Mesenchymal stem cell (in vitro differentiated cells and primary cell): ENCODE measurements around the gene SUMO1.

Source experiments
- DNase-seq: peaks from one replicate; pipeline ENCODE4 v3.0.0-alpha.2; 2013
- H2AFZ ChIP-seq: one replicate; pipeline ENCODE4 v1.6.1; 2013; ENCODE audit warnings: low read depth, mild to moderate bottlenecking, control low read depth, inconsistent platforms, low read length, moderate library complexity
- H2AK5ac ChIP-seq: 2 replicates; pipeline ENCODE4 v1.6.1; 2013; ENCODE audit warnings: low read length, moderate library complexity, mild to moderate bottlenecking, inconsistent platforms; ENCODE audit not compliant: severe bottlenecking
- H2BK120ac ChIP-seq: one replicate; pipeline ENCODE4 v1.6.1; 2013; ENCODE audit warnings: low read depth, mild to moderate bottlenecking, inconsistent platforms, low read length, moderate library complexity
- H2BK12ac ChIP-seq, 2 experiments: one replicate each; pipeline ENCODE4 v1.6.1; 2013; ENCODE audit warnings: inconsistent platforms in 2 of 2, low read length in 2 of 2, mild to moderate bottlenecking in 2 of 2, moderate library complexity in 2 of 2, control low read depth in 1 of 2
- H2BK15ac ChIP-seq: one replicate; pipeline ENCODE4 v1.6.1; 2013; ENCODE audit warnings: mild to moderate bottlenecking, low read depth, inconsistent platforms; ENCODE audit not compliant: poor library complexity, severe bottlenecking
- H2BK5ac ChIP-seq: 2 replicates; pipeline ENCODE4 v1.6.1; 2013; ENCODE audit warnings: low read depth, mild to moderate bottlenecking, low read length, control low read depth, inconsistent platforms; ENCODE audit not compliant: poor library complexity, severe bottlenecking
- H3K14ac ChIP-seq, 2 experiments: one replicate each; pipeline ENCODE4 v1.6.1; 2013; ENCODE audit warnings: inconsistent platforms in 2 of 2, low read length in 2 of 2, control low read depth in 1 of 2, mild to moderate bottlenecking in 1 of 2, moderate library complexity in 1 of 2
- H3K18ac ChIP-seq, 2 experiments: one replicate each; pipeline ENCODE4 v1.6.1; 2013; ENCODE audit warnings: inconsistent platforms in 2 of 2, low read length in 2 of 2, control low read depth in 1 of 2, low read depth in 1 of 2, mild to moderate bottlenecking in 1 of 2
- H3K23ac ChIP-seq, 2 experiments: one replicate each; pipeline ENCODE4 v1.6.1; 2013; ENCODE audit warnings: inconsistent platforms in 2 of 2, low read length in 2 of 2, mild to moderate bottlenecking in 2 of 2, moderate library complexity in 2 of 2, control low read depth in 1 of 2
- H3K27ac ChIP-seq: 2 replicates; pipeline ENCODE4 v1.5.1; 2013; ENCODE audit warnings: mild to moderate bottlenecking, moderate library complexity, low read length, control low read depth, inconsistent platforms; ENCODE audit not compliant: poor library complexity, severe bottlenecking
- H3K27me3 ChIP-seq, 2 experiments: 2 replicates each; pipeline versions ENCODE4 v1.6.1 to v1.7.0; 2013; ENCODE audit warnings: low read length in 2 of 2, mild to moderate bottlenecking in 2 of 2, moderate library complexity in 2 of 2, control low read depth in 1 of 2, inconsistent platforms in 1 of 2; ENCODE audit not compliant: control insufficient read depth in 1 of 2, insufficient read depth in 1 of 2
- H3K36me3 ChIP-seq, 2 experiments: 2 replicates each; pipeline versions ENCODE4 v1.6.1 to v1.7.0; 2013; ENCODE audit warnings: low read length in 2 of 2, control low read depth in 1 of 2, inconsistent platforms in 1 of 2, low read depth in 1 of 2, mild to moderate bottlenecking in 1 of 2; ENCODE audit not compliant: insufficient read depth in 2 of 2, control insufficient read depth in 1 of 2
- H3K4ac ChIP-seq, 2 experiments: one replicate each; pipeline ENCODE4 v1.6.1; 2013; ENCODE audit warnings: inconsistent platforms in 2 of 2, low read length in 2 of 2, mild to moderate bottlenecking in 2 of 2, moderate library complexity in 2 of 2, control low read depth in 1 of 2, low read depth in 1 of 2
- H3K4me1 ChIP-seq: 2 replicates; pipeline ENCODE4 v1.6.1; 2013; ENCODE audit warnings: low read depth, low read length, control low read depth; ENCODE audit not compliant: control insufficient read depth, insufficient read depth
- H3K4me2 ChIP-seq: 2 replicates; pipeline ENCODE4 v1.6.1; 2013; ENCODE audit warnings: low read length, mild to moderate bottlenecking, inconsistent platforms; ENCODE audit not compliant: poor library complexity, severe bottlenecking
- H3K4me3 ChIP-seq, 2 experiments: 2 replicates each; pipeline versions ENCODE4 v1.5.1 to v1.7.0; 2013; ENCODE audit warnings: low read length in 2 of 2, mild to moderate bottlenecking in 2 of 2, control low read depth in 1 of 2, low read depth in 1 of 2; ENCODE audit not compliant: insufficient read depth in 1 of 2
- H3K79me1 ChIP-seq: replicated peaks from 2 replicates; pipeline ENCODE4 v1.6.1; 2013; ENCODE audit warnings: mild to moderate bottlenecking, control low read depth, low read length, inconsistent platforms; ENCODE audit not compliant: poor library complexity, severe bottlenecking
- H3K9ac ChIP-seq: 2 replicates; pipeline ENCODE4 v1.7.0; 2013; ENCODE audit warnings: mild to moderate bottlenecking, low read length, moderate library complexity
- H3K9me3 ChIP-seq: 2 replicates; pipeline ENCODE4 v1.7.0; 2013; ENCODE audit warnings: mild to moderate bottlenecking, low read length; ENCODE audit not compliant: control insufficient read depth
- H4K8ac ChIP-seq: one replicate; pipeline ENCODE4 v1.6.1; 2013; ENCODE audit warnings: inconsistent platforms, mild to moderate bottlenecking, low read length, moderate library complexity
- H4K91ac ChIP-seq: one replicate; pipeline ENCODE4 v1.6.1; 2013; ENCODE audit warnings: mild to moderate bottlenecking, low read length, inconsistent platforms
- WGBS: methylation state at CpG from one replicate; pipeline ENCODE4 v1.1.7; 2013; ENCODE audit warnings: mixed read lengths; 5-methylcytosine and 5-hydroxymethylcytosine counted together

SUMO1 gene

GRCh38 chr2:202265467-202266277 lies 27.3 kb upstream of the SUMO1 start, which contains the start of gene NOP58:
NOP58 (plus strand) TSS chr2:202265763; CDS start chr2:202265942, 179 bp downstream.
- H3K79me1 ChIP-seq = peaks cover 4% of the 10 kb centered on the region
- H2BK5ac ChIP-seq = no peak within 1 kb of the TSS
- peak; percentile 98 for DNase-seq
- peaks cover 7% of the 10 kb centered on the region for H3K4me1 ChIP-seq
- under 1% methylated on average over 54 of the region's 54 CpGs for WGBS
- no peaks in the 10 kb centered on the region for H3K27me3 ChIP-seq
- H3K9ac ChIP-seq = peak within 1 kb of the TSS; percentile 98
- H3K27ac ChIP-seq = peak within 1 kb of the TSS; percentile 97
- H3K18ac ChIP-seq = peak within 1 kb of the TSS; percentile 94 to 96
- no peak within 1 kb of the TSS for H2AK5ac ChIP-seq
- peak within 1 kb of the TSS in 1 of 2 experiments; percentile 45 for H2BK12ac ChIP-seq
- no peaks in the 10 kb centered on the region for H3K9me3 ChIP-seq
- peak within 1 kb of the TSS in 1 of 2 experiments; percentile 14 for H3K23ac ChIP-seq
- peaks cover 0 to 5% of the 10 kb centered on the region in 2 experiments for H3K36me3 ChIP-seq
- H2BK120ac ChIP-seq = no peak within 1 kb of the TSS
- H3K4me2 ChIP-seq = peak within 1 kb of the TSS; percentile 82
- H3K4me3 ChIP-seq = peak within 1 kb of the TSS; percentile 92 to 100
- peak within 1 kb of the TSS; percentile 29 to 73 for H3K4ac ChIP-seq
- H4K8ac ChIP-seq = peak within 1 kb of the TSS; percentile 88
- peak within 1 kb of the TSS in 1 of 2 experiments; percentile 95 for H3K14ac ChIP-seq
- H2AFZ ChIP-seq = peak within 1 kb of the TSS; percentile 63
- peak within 1 kb of the TSS; percentile 75 for H2BK15ac ChIP-seq
- H4K91ac ChIP-seq = no peak within 1 kb of the TSS

GRCh38 chr2:202261531-202261930 lies 23.1 kb upstream of the SUMO1 start:
- H2BK5ac ChIP-seq = no peak overlapping the region
- no peak overlapping the region for H3K9ac ChIP-seq
- DNase-seq = no peak
- H2AFZ ChIP-seq = no peak overlapping the region
- H3K4me1 ChIP-seq = peaks cover 3% of the 10 kb centered on the region
- no peak overlapping the region for H3K18ac ChIP-seq
- no peaks in the 10 kb centered on the region for H3K27me3 ChIP-seq
- H3K9me3 ChIP-seq = no peaks in the 10 kb centered on the region
- H3K23ac ChIP-seq = no peak overlapping the region
- no peak overlapping the region for H2AK5ac ChIP-seq
- no peak overlapping the region for H3K4me2 ChIP-seq
- no peak overlapping the region for H3K4ac ChIP-seq
- H2BK15ac ChIP-seq = no peak overlapping the region
- no peak overlapping the region for H4K91ac ChIP-seq
- H3K27ac ChIP-seq = no peak overlapping the region
- H3K14ac ChIP-seq = no peak overlapping the region
- H3K79me1 ChIP-seq = peaks cover 4% of the 10 kb centered on the region
- H4K8ac ChIP-seq = no peak overlapping the region
- 86% methylated on average over 3 of the region's 4 CpGs for WGBS
- H2BK12ac ChIP-seq = no peak overlapping the region
- H3K36me3 ChIP-seq = peaks cover 0 to 2% of the 10 kb centered on the region in 2 experiments
- no peak overlapping the region for H2BK120ac ChIP-seq
- no peak overlapping the region for H3K4me3 ChIP-seq

- no peak overlapping the region for H4K91ac ChIP-seq
- no peaks in the 10 kb centered on the region for H3K9me3 ChIP-seq
- no peak overlapping the region for H3K4me2 ChIP-seq
- no peaks in the 10 kb centered on the region for H3K79me1 ChIP-seq
- no peak overlapping the region for H3K9ac ChIP-seq
- H3K36me3 ChIP-seq = no peaks in the 10 kb centered on the region
- H4K8ac ChIP-seq = no peak overlapping the region
- H3K4me3 ChIP-seq = no peak overlapping the region
- no peaks in the 10 kb centered on the region for H3K4me1 ChIP-seq
- no peak overlapping the region for H3K4ac ChIP-seq
- H2BK12ac ChIP-seq = no peak overlapping the region
- no peak overlapping the region for H2BK5ac ChIP-seq
- no peak overlapping the region for H2BK120ac ChIP-seq
- H3K14ac ChIP-seq = no peak overlapping the region
- no peak for DNase-seq
- H2AK5ac ChIP-seq = no peak overlapping the region
- no peak overlapping the region for H2AFZ ChIP-seq
- H3K18ac ChIP-seq = no peak overlapping the region
- no peak overlapping the region for H3K23ac ChIP-seq
- no peak overlapping the region for H3K27ac ChIP-seq
- 80% methylated on average over 4 of the region's 5 CpGs for WGBS
- H3K27me3 ChIP-seq = no peaks in the 10 kb centered on the region
- no peak overlapping the region for H2BK15ac ChIP-seq
Observed at GRCh38 chr2:202251494-202251893, 13.1 kb upstream of the SUMO1 start.

- H2BK120ac ChIP-seq = no peak overlapping the region
- H3K36me3 ChIP-seq = no peaks in the 10 kb centered on the region
- H2AK5ac ChIP-seq = no peak overlapping the region
- H3K27ac ChIP-seq = no peak overlapping the region
- WGBS = 59% methylated on average over 10 of the region's 10 CpGs
- H4K8ac ChIP-seq = no peak overlapping the region
- H3K4ac ChIP-seq = no peak overlapping the region
- H2BK5ac ChIP-seq = no peak overlapping the region
- H3K79me1 ChIP-seq = no peaks in the 10 kb centered on the region
- H3K9me3 ChIP-seq = no peaks in the 10 kb centered on the region
- H3K27me3 ChIP-seq = no peaks in the 10 kb centered on the region
- no peak overlapping the region for H3K23ac ChIP-seq
- H3K4me1 ChIP-seq = no peaks in the 10 kb centered on the region
- peak; percentile 22 for DNase-seq
- no peak overlapping the region for H2BK15ac ChIP-seq
- no peak overlapping the region for H3K4me2 ChIP-seq
- H3K14ac ChIP-seq = no peak overlapping the region
- no peak overlapping the region for H3K4me3 ChIP-seq
- no peak overlapping the region for H3K18ac ChIP-seq
- H2BK12ac ChIP-seq = no peak overlapping the region
- H3K9ac ChIP-seq = no peak overlapping the region
- H2AFZ ChIP-seq = no peak overlapping the region
- no peak overlapping the region for H4K91ac ChIP-seq
Observed at GRCh38 chr2:202249521-202250253, 11.3 kb upstream of the SUMO1 start.
